Stimulated activated CD8-positive, alpha-beta memory T cell treated with anti-CD3 and anti-CD28 coated beads, Interleukin-15, amount 100 ng/mL, for 48 hours (primary cell): ENCODE results near the gene ADCY10.
"Not testable (repeated sequence)": the region's sequence is repeated elsewhere in the genome, so short reads cannot be mapped to it uniquely, and the experiment has no call there.

Experiments
- DNase-seq, 2 donors: peaks; one replicate each; pipeline ENCODE4 v3.0.0-alpha.2; 2020; ENCODE audit warnings: low read depth in 2 of 2

Gene ADCY10

GRCh38 chr1:167808690-167809089, 105.2 kb downstream of the ADCY10 start:
- no peak for DNase-seq

- DNase-seq = no peak
These were observed 105.8 kb downstream of the ADCY10 start for GRCh38 chr1:167808104-167808503.

- not testable (repeated sequence) for DNase-seq
These were observed 107.3 kb downstream of the ADCY10 start for GRCh38 chr1:167806676-167807075.

GRCh38 chr1:167806235-167806634, 107.7 kb downstream of the ADCY10 start:
- not testable (repeated sequence) for DNase-seq

- DNase-seq = peak in 1 of 2 donors; percentile 6
These were observed 108.8 kb downstream of the ADCY10 start for GRCh38 chr1:167805041-167805556.

- peak; percentile 81 for DNase-seq
These were observed 110.4 kb downstream of the ADCY10 start for GRCh38 chr1:167803358-167804207.

- no peak for DNase-seq
These were observed 111.7 kb downstream of the ADCY10 start for GRCh38 chr1:167802235-167802634.

GRCh38 chr1:167800251-167800650, 113.7 kb downstream of the ADCY10 start:
- DNase-seq = no peak

- DNase-seq = no peak
These were observed 114.2 kb downstream of the ADCY10 start for GRCh38 chr1:167799747-167800146.

GRCh38 chr1:167798952-167799351, 115.0 kb downstream of the ADCY10 start:
- DNase-seq = no peak

GRCh38 chr1:167797015-167797414, 116.9 kb downstream of the ADCY10 start:
- no peak for DNase-seq

- no peak for DNase-seq
These were observed 117.9 kb downstream of the ADCY10 start for GRCh38 chr1:167795810-167796740.

- no peak for DNase-seq
These were observed 119.9 kb downstream of the ADCY10 start for GRCh38 chr1:167794043-167794442.

- no peak for DNase-seq
These were observed 121.8 kb downstream of the ADCY10 start for GRCh38 chr1:167792188-167792565.

GRCh38 chr1:167791281-167792187, 122.4 kb downstream of the ADCY10 start:
- DNase-seq = no peak

GRCh38 chr1:167790117-167790516, 123.8 kb downstream of the ADCY10 start:
- DNase-seq = no peak

- no peak for DNase-seq
These were observed 124.4 kb downstream of the ADCY10 start for GRCh38 chr1:167789501-167789900.

- DNase-seq = no peak
These were observed 127.4 kb downstream of the ADCY10 start for GRCh38 chr1:167786502-167786901.

- DNase-seq = no peak
These were observed 128.9 kb downstream of the ADCY10 start for GRCh38 chr1:167784876-167785550.

GRCh38 chr1:167782946-167783345, 131.0 kb downstream of the ADCY10 start:
- DNase-seq = no peak

- no peak for DNase-seq
These were observed 132.4 kb downstream of the ADCY10 start for GRCh38 chr1:167781558-167781957.
